NCI-H2029 treated with DMSO at 0.1 percent for 48 hours (cell line): Measurements from ENCODE around the gene MAP4K2.

Experiments used
- DNase-seq: peaks from one replicate; lab custom pipeline; 2025; lab: John Stamatoyannopoulos, UW

MAP4K2 gene

DNA sequence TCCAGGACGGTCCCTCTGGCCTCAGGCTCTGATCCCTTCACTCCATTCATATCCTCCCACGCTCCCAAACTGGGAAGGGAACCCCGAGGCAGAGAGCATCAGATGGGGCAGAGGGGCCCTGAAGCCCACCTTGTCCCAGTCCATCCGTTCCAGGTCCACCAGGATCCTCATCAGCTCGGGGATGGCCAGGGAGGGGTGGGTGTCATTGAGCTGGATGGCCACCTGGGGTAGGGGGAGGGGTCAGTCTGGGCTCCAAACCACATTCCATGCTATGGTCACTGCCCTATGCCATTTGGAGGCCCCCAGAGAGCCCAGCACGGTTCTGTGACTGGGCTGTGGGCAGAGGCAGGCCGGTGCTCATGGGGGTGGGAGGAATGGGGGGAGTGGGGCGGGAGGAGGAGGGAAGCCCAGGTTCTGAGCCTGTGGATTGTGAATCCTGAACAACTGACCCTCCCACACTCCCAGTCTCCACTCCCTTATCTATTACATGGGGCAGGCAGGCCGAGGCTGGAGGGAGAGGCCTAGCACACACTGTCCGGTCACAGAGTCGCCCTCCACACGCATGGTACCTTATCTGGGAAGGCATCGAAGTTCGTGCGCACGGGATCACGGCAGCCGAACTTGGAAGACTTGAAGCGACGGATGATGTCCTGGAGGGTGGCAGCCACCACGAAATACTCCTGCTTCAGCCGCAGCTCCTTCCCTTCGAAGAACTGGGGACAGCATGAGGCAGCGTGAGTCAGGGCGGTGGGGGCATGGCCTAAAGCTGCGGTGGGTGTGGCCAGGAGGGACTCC, 48.7 kb downstream of the MAP4K2 start:
- DNase-seq: no peak

DNA sequence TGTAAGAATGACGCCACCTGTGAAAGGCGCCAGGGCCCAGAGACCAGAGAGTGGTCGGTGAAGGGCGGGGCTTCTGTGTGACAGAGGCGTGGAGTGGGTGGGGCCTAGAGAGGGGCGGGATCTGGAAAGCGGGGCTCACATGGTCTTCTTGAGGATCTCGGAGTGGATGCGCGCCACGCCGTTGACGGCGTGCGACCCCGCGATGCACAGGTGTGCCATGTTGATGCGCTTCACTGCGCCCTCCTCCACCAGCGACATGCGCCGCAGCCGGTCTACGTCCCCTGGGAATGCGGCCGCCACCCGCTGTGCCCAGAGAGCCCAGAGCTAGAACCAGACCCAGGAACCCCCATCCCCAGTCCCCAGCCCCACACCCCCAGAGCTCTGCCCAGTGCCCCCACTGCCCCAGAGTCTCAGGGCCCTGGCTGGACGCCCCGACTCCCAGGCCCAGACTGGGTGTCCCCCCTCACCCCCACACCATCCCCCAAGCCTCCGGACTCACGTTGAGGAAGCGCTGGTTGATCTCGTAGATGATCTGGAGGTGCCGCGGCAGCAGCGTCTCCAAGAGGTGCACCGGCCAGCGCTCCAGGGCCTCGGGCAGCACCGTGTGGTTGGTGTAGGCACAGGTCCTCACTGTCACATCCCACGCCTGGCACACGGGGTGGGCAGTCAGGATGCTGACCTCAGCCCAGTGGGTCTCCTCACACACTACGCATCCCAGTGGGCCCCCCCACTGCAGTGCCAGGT, 49.5 kb downstream of the MAP4K2 start:
- no peak for DNase-seq

DNA sequence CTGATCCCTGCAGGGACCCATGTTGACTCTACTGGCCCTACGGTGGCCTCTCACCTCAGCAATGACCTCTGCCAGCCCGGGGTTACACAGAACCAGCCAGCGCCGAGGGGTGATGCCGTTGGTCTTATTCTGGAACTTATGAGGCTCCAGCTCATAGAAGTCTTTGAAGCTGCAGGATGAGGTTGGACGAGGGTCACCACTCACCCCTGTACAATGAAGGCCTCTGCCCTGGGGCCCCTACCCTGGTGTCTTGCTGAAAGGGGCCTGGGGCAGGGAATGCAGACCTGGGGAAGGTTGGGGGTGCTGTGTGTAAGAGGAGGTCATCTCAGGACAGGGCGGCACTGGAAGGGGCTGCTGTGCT, 50.0 kb downstream of the MAP4K2 start:
- DNase-seq: no peak

DNA sequence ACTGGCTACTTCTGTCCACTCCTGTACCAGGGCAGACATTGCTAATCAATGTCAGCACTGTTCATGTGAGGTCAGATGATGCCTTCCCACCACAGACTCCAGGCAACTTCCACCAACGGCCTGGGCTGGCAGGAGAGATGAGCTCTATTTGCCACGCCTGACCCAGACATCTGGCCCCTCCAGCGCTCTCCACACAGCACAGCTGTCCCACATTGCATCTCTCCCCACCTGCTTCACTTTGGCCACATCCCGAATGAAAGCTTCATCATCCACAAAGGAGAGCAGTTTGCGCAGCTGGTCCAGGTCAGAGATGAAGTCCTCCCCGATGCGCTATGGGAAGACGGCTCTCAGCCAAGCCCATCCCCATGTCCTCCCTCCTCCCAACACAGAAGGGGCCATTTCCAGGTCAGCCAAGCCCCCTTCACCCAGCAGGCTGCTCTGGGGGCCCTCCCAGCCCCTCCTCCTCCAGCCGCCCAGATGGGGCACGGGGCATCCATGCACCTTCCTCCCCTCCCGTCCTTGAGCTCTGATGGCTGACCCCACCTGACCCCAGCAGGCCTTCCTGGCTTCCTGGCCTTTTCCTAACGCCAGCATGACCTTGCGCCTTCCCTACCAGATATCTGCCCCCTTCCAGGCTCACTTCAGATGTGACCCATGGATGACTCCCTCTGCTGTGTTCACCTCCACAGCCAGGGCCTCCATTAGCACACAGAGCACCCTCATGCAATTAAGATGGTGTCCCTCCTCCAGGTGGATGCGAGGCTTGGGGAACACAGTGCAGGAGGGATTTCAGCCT, 50.6 kb downstream of the MAP4K2 start:
- DNase-seq: no peak

DNA sequence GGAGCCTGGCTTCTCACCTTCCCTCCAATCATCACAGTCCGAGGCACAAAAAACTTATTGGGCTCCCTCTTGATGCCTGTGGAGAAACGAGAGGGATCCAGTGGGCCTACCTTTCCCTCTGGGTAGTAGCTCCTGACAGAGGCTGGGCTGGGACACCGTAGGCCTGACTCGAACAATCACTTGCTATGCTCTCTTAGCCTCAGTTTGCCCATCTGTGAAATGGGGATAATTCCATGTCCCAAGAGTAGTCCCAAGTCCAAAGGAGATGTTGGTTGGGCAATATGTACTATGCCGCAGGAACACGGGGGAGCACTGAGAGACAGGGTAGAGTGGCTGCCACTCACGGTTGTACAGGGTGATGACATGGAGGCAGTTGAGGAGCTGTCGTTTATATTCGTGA, 51.4 kb downstream of the MAP4K2 start:
- no peak for DNase-seq

DNA sequence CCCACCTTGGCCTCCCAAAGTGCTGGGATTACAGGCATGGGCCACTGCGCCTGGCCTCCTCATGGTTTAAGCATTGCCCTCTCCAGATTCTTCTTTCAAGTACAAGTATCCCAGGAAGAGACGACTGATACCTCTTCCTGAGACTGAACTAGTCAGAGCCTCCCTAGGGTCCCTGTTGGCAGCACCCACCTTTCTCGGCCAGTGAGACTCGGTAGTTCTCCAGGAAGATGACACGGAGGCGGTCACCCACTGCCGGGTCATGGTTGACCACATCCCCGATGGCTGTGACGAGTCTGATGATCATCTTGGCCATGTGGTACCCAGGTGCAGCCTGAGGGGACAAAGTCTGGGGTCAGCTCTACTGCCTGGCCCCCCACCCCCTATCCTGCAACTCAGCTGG, 51.9 kb downstream of the MAP4K2 start:
- no peak for DNase-seq

DNA sequence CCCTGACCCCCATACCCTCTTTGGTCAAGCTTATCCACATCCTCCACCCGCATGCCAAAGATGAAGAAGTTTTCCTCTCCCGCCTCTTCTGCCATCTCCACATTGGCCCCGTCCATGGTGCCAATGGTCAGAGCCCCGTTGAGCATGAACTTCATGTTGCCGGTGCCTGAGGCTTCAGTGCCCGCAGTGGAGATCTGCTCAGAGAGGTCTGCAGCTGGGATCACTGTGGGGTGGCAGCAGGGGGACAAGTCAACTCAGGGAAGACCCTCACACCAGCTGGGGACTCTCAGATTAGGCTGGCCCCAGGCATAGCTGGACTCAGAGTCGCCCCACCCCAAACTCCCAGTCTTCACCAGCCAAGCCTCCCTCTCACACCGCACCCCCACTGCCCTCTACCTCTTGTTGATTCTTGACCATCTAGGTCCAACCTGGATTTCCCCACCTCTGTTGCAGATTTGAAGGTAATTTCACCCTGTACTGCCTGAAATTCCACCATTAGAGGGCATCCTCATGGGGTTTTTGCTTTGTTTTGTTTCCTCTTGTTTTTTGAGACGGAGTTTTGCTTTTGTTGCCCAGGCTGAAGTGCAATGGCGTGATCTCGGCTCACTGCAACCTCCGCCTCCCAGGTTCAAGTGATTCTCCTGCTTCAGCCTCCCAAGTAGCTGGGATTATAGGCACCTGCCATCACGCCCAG, 52.5 kb downstream of the MAP4K2 start:
- no peak for DNase-seq

DNA sequence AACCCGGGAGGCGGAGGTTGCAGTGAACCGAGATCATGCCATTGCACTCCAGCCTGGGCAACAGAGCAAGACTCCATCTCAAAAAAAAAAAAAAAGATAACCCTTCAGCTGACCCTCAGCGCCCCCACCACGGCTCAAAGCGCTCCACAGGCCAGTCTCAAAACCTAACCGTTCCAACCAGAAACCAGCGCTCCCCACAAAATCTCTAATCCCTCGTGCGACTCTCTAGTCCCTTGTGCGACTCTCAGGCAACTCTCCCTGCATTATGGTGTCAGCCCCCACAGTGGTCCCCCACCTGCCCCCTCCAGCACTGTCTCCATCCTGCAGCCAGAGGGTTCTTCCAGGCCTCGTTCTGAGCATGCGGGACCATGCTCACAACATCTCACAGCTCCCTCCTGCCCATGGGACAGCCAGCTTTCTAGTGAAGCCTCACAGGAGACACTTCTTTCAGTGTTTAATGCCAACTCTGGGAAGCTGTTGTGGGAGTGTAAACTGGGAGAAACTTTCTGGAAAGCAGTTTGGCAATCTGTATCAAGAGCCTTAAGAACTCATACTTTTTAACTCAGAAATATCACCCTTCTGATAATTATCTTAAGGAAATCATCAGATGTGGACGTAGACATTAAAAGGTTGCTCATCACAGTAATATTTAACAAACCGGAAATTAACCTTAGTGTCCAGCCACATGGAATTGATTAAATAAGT, 54.9 kb downstream of the MAP4K2 start:
- no peak for DNase-seq

DNA sequence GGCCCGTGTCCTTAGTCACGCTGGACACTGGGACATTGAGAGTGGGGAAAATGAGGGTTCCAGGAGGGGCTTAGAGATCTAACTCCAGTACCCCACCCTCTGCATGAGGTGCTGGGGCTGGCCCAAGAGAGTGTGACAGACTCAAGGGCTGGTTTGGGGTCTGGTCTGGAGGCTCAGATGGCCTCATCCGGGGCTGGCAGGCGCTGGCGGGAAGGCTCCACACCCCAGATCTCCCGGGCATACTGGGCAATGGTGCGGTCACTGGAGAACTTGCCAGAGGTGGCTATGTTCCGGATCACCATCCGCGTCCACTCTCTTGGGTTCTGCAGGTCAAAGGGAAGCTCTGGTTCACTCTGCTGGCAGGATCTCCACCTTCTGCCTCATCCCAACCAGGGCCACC, 56.5 kb downstream of the MAP4K2 start:
- DNase-seq: no peak

DNA sequence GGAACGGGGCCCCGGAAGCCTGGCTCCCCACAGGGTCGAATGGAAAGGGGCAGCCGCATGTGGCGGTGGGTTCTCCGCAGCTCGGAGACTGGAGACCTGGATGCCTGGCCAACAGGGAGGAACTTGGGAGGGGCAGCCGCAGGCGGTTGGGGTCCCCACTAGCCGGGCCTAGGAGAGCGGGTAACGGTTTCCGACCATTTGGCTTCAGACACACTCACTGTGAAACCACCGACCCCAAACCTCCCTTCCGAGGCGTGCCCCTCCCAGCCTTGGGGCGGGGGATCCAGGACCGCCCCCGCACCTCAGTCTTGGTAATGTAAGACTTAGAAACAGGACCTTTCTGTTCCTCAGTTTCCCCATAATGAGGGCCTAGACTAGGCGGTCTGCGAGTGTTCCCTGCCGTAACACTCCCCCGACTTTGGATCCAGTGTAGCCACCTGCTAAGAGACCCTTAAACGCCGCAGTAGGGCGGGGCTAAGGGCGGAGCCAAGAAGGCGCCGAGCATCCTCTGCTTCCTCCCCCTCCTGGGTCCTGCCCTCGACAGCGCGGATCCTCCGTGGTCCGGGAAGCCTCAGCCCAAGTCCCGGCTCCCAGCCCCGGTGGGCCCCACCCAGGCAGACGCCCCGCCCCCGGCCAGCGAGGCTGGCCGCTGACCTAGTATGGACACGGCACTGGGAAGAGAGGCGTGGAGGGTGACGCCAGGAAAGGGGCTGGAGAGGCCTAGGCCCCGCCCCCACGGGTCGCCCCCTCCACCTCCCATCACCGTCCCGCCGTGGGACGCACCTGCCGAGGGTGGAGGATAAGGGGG, 57.3 kb downstream of the MAP4K2 start:
- DNase-seq: no peak

DNA sequence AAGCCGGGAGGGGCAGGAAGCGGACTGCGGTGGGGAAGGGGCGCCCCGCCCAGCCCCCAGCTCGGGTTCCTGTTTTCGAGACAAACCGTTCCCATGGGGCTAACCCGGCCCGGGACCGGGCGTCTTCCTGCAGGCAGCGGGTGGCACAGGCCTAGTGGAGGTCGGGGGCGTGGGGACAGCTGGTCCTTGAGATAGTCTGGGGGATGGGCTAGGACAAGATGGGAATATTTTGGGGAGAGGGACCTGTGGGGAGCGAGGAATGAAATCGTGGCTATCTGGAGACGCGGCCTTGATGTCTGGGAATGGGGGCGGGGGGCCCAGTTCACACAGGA, 57.9 kb downstream of the MAP4K2 start:
- no peak for DNase-seq

DNA sequence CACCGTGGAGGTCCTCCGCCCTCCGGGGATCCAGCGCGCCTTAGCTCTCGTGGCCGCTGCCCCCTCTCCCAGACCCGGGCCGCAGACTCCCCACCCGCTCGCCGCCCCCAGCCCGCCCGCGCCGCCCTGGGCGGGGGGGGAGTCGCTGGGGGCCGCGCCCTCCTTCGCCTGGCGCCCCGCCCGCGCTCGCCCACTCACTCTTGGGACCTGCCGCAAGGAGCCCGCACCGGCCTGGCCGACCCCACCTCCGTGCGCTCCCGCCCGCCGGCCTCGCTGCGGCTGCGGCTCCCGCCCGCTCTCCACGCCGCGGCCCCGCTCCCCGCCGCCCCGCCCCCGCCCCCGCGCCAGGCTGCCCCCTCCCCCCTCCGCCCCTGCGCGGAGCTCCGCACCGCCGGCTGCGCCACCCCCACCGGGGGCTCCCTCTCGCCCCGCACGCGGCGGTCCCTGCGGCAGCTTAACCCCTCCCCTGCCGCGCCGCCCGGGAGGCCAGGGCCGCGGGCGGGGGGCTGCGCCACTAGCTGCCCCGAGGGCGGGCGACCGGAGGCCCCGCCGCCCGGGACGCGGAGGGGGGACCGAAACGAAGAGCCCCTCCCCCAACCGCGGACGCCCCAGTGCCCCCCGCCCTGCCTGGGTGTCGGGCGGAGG, 58.3 kb downstream of the MAP4K2 start:
- DNase-seq: no peak

DNA sequence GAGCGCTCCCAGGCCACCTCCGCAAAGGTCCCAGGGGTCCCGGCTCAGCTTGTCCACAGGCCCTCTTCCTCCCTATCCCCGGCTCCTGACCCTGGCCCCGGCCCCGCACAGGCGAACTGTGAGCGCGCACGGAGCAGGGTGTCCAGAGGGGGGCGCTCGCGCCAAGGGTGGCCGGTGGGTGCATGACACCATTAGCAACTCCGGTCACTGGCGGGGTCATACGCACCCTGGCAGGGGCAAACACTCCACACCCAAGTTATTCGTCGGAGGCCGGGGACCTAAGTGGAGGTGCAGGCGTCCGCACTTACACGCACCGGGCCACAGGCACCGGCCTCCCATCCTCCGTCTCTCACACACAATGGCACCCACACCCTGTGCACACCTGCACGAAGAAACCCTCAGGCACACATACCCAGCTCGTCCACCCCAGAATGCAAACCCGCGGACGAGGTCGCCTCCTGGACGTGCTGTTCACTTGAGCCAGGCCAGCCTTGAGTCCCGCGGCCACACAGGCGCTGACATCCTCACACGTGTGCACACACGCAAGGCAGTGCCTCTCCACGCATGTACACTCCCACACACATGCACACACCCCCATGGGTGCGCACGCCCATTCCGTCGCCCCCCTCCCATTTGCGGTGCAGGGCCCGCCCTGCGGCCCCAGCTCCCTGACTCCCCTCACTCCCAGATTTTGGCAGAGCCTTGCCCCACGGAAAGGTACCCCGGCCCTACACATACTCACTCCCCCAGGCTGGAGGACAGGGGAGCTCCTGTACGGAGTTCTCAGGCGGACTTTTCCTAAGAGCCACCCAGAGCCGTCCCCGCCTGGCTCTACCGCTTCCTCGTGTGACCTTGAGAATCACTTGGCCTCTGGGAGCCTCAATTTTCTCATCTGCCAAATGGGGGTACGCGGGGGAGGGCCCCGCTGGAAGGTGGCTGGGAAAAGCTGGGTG, 59.1 kb downstream of the MAP4K2 start, which contains the start of gene RASGRP2:
Gene RASGRP2, minus strand, starts transcription at position 552 of the 953 bp plus-strand sequence. CDS start 1,276 bp downstream, outside the sequence.
- DNase-seq: no peak

DNA sequence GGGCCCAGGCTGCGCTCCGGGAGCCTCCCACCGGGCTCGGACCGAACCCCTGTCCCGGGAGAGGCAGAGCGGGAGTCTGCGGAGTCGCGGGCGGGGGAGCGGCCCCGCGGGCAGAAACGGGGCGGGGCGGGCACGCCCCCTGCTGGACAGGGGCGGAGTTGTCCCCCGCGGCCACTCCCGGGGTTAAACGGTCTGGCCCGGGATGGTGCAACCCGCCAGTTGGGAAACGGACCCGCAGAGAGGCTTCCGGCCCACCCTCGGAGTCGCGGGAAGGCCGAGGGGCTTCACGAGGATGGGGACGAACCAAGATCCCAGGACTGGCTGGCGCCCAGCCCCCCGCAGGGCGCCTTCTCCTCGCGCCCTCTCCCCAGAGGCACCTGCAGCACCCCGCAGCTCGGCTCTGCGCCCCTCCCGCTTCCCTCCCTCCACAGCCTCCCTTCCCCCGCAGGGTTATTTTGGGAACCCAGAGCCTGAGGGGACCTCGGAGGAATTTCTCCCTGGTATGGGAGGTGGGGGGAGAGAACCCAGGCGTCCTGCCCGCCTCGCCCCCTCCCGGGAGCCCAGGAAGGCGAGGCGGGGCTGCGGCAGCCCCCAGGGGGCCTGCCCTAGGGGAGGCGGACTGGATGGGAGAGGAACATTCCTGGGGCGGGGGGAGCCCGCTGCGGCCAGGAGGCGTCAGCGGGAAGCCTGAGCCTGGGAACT, 60.0 kb downstream of the MAP4K2 start:
- DNase-seq: no peak

DNA sequence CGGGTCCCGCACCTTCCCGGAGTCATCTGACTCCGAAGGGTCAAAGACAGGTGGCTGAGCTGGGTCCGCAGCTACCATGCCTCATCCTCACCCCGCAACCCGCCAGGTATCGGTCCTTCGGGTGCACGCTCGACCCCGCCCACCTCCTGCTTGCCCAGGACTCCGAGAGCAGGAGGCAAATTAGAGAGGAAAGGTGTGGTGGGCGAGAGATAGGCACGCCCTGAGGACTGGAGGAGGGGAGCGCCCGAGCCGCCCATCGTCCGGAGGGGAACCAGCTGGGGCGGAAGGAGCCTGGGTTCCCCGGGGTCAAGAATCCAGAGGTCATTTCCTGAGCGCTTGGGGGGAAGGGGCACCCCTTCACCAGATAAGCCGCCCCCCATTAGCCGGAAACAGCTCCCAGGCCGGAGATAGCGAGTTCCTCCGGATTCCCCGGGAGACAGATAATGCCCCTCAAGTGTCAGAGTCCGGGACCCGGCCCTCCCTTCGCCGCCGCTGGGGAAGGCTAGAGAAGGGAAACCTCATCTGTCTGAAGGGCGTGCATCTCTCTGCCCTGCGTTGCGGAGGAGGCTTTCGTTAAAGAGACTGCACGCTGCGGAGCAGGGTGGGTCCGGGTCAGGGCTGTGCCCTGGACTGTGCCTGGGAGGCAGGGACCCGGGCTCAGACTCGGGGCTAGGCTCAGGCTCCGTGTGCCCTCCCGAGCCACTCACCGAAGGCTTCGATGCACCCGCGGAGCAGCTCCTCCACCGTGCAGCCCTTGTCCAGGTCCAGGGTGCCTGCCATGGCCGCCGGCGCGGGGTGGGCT, 60.7 kb downstream of the MAP4K2 start:
- no peak for DNase-seq

DNA sequence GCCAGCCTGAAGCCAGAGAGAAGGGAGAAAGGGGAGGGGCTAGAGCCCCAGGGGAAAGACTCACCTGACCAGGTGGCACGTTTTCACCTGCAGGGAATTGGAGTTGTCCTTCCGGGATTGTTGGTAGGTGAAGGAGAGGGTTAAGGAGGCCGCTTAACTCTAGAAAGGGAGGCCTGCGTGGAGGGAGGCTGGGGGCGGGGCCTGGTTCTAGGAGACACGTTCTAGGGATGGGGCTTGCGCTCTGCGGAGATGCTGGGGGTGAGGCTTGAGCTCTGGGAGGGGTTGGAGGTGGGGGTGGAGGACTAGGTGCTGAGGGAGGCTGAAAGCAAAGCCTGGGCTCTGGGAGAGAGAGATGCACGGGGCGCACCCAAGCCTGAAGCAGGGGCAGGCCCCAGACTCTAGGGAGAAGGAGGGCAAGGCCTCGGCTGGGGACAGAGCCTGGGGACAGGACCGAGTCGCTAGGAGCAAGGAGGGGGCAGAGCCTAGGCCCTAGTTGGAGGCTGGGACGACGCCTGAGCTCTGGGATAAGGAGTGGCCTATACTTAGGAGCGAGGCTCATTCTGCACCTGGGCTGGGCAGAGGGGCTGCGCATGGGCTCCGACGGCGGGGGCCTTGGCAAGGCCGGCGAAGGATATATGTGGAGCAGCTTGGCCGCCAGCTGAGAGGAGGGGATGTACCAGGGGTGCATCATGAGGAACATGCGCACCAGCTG, 61.5 kb downstream of the MAP4K2 start:
- DNase-seq: no peak

DNA sequence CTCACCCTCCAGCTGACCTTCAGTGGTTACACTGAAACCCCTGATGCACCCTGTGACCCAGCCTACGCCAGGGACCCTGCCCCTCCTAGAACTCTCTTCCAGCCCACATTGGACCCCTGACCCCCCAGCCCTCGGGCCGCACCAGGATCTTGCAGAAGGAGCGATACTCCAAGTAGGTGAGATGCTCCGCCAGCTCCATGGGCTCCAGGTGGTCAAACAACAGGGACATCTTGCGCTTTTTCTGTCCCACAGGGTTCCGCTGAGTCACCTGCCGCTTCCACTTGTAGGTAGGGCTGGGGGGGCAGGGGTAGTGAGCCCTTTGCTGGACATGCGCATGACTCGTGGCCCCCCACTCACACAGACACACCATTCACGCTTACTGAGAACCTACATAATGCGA, 63.1 kb downstream of the MAP4K2 start:
- DNase-seq: no peak
